ENCODE measurements around the gene RAD51D. TPM values are rescaled to one million over a fixed set of nuclear protein-coding genes. Genes with fewer than 3 reads are reported as not detected.
"Not testable (repeated sequence)": the region's sequence is repeated elsewhere in the genome, so short reads cannot be mapped to it uniquely, and the experiment has no call there.

RAD51D gene
- total RNA-seq, 1 donor from 2014 or later = 34.9 TPM

DNA sequence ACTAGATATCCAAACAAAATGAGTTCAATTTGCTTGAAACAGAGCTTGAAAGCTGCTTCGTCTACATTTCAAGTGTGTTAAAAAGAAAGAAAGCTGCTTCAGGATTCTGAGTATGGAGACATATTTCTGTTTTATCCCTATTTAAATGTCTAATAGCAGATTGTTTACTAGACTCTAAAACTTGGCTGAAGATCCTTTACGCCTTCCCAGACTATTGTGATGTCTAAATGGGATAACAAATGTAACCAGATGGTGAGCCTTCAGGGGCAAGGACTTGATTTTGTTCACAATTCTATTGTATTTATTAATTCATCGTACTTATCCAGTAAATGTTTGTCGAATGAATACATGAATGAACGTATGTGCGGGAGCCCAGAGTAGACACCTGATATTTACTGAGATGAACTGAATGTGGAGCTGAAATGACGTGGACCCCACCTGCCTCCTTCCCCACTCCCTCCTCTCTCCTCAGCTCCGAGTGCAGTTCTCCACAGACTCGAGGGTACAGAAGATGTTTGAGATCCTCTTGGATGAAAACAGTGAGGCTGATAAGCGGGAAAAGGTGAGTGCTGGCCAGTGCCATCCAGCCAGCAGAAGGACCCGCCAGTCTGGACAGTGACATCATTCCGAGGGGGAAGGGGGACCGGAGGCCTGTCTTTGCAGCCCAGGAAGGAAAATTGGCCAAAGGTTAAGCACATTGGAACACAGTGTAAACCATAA is 32.9 kb upstream of the RAD51D start:
- Mint-ChIP-seq H3K9me3 (no peaks in the 10 kb centered on the region), H3K27me3 (ENCODE audit: insufficient read depth) (peaks cover 14% of the 10 kb centered on the region), H3K4me3 (no peak overlapping the region), H3K4me1 (ENCODE audit: low read depth) (no peaks in the 10 kb centered on the region), H3K36me3 (ENCODE audit: low read depth) (no peaks in the 10 kb centered on the region), H3K27ac (no peak overlapping the region)
- intact Hi-C loops (cut with micrococcal nuclease) = no loop called here
- DNase-seq (ENCODE audit: low spot score) = no peak

DNA sequence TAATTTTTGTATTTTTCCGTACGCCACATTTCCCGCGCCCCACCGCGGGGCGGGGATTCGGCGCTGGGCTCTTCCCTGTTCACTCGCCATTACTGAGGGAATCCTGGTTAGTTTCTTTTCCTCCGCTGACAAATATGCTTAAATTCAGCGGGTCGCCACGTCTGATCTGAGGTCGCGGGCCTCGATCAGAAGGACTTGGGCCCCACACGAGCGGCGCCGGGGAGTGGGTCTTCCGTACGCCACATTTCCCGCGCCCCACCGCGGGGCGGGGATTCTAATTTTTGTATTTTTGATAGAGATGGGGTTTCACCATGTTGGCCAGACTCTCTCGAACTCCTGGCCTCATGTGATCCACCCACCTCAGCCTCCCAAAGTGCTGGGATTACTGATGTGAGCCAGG is 31.4 kb upstream of the RAD51D start:
- H3K27ac Mint-ChIP-seq; intact Hi-C loops (cut with micrococcal nuclease); H3K4me1 Mint-ChIP-seq (ENCODE audit: low read depth); H3K4me3 Mint-ChIP-seq; DNase-seq (ENCODE audit: low spot score); H3K36me3 Mint-ChIP-seq (ENCODE audit: low read depth); H3K9me3 Mint-ChIP-seq: not testable (repeated sequence)
- peaks cover 13% of the 10 kb centered on the region for H3K27me3 Mint-ChIP-seq (ENCODE audit: insufficient read depth)

DNA sequence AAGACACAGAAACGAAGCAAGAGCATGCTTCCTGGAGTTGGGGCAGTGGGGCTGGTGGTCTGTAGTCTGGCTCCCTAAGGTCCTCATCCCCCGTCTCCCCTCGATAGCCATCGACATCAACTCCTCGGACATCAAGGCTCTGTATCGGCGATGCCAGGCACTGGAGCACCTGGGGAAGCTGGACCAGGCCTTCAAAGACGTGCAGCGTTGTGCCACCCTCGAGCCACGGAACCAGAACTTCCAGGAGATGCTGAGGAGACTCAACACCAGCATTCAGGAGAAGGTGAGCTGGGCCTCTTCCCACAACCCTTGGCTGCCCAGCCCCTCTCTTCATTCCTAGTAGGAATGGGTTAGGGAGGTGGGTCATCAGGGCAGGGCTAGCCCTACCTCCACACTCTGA is 30.3 kb upstream of the RAD51D start:
- DNase-seq (ENCODE audit: low spot score) = no peak
- peaks cover 6% of the 10 kb centered on the region for H3K27me3 Mint-ChIP-seq (ENCODE audit: insufficient read depth)
- no peak overlapping the region for H3K27ac Mint-ChIP-seq
- no peak overlapping the region for H3K4me3 Mint-ChIP-seq
- H3K4me1 Mint-ChIP-seq (ENCODE audit: low read depth) = no peaks in the 10 kb centered on the region
- intact Hi-C loops (cut with micrococcal nuclease) = loop anchor here (10.0 kb wide), 1 partner anchor 285 kb away; the partner anchor contains the start of gene SLFN12
- H3K9me3 Mint-ChIP-seq = no peaks in the 10 kb centered on the region
- H3K36me3 Mint-ChIP-seq (ENCODE audit: low read depth) = no peaks in the 10 kb centered on the region

DNA sequence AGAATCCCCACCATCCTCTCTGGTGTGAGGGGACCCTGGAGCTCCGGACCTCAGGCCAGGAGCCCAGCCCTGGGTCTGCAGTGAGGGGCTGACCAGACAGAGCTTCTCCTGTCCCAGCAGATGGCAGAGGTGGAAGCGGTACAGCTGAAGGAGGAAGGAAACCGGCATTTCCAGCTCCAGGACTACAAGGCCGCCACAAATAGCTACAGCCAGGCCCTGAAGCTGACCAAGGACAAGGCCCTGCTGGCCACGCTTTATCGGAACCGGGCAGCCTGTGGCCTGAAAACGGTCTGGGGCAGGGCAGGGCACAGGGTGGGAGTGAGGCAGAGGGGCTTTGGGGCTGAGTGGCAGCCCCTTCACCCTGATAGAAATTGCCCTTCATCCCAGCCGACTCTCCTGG is 28.5 kb upstream of the RAD51D start:
- no peaks in the 10 kb centered on the region for H3K36me3 Mint-ChIP-seq (ENCODE audit: low read depth)
- intact Hi-C loops (cut with micrococcal nuclease) = loop anchor here (10.0 kb wide), 1 partner anchor 287 kb away; the partner anchor contains the start of gene SLFN12
- H3K4me3 Mint-ChIP-seq = no peak overlapping the region
- DNase-seq (ENCODE audit: low spot score) = no peak
- H3K9me3 Mint-ChIP-seq = no peaks in the 10 kb centered on the region
- H3K27me3 Mint-ChIP-seq (ENCODE audit: insufficient read depth) = peaks cover 4% of the 10 kb centered on the region
- no peaks in the 10 kb centered on the region for H3K4me1 Mint-ChIP-seq (ENCODE audit: low read depth)
- H3K27ac Mint-ChIP-seq = no peak overlapping the region

DNA sequence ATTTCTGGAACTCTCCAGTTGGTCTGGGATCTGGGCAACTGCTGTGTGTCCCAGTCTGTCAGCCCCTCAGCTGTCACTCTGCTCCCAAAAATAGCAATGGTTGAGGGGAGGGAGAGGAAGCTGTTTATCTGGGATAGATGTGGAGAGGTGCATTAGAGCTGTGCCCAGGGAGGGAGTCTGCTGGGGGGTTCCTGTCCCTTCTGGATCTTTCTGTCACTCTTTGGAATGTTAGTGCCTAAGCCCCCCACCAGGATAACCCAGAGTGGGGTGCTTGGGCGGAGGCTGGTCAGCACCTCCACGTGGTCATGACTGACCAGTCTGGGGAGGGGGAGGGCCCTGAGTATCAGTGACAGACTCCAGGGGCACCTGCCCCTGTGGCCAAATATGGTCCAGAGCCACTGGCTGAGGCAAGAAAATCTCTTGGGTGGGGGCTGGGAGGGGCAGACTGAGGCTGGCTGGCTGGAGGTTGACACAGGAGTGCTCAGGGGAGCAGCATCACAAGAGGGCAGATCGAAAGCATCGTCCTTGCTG is 27.8 kb upstream of the RAD51D start, which contains the start of gene UNC45B:
Gene UNC45B, plus strand, starts transcription at position 443 of the 531 bp plus-strand sequence. CDS start 447 bp downstream, outside the sequence.
- Mint-ChIP-seq H3K9me3 (no peaks in the 10 kb centered on the region), H3K36me3 (ENCODE audit: low read depth) (no peaks in the 10 kb centered on the region), H3K4me3 (no peak within 1 kb of the TSS), H3K27me3 (ENCODE audit: insufficient read depth) (peaks cover 3% of the 10 kb centered on the region), H3K27ac (no peak within 1 kb of the TSS), H3K4me1 (ENCODE audit: low read depth) (no peaks in the 10 kb centered on the region)
- intact Hi-C loops (cut with micrococcal nuclease) = loop anchor here (10.0 kb wide), 1 partner anchor 287 kb away; the partner anchor contains the start of gene SLFN12
- DNase-seq (ENCODE audit: low spot score) = no peak

DNA sequence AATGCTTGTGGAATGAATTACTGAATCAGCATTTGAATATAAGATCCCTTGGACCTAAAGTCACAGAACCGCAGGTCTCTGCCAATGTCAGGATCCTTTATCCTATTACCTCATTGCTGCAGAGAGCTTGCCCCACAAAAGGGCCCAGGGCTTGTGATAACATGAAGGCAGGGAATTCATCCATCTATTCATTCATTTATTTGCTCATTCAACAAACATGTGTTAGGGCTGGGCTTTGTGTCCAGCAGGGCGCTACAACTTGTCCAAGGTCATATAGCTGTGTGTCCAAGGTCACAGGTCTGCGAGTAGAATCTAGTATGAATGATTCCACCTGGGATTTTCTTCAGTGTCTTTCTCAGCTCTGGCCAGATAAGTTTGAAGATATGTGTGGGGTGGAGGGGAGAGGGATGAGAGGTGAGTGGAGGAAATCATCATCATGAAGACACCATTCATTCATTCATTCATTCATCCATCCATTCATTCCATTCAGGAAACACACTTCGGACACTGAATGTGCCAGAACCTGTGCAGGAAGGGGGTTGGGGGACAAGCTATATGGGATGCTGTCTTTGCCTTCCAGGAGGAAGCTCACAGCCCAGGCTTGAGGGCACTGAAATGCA is 26.7 kb upstream of the RAD51D start:
- H3K9me3 Mint-ChIP-seq = no peaks in the 10 kb centered on the region
- no peaks in the 10 kb centered on the region for H3K27me3 Mint-ChIP-seq (ENCODE audit: insufficient read depth)
- H3K4me1 Mint-ChIP-seq (ENCODE audit: low read depth) = no peaks in the 10 kb centered on the region
- no peak overlapping the region for H3K4me3 Mint-ChIP-seq
- DNase-seq (ENCODE audit: low spot score) = no peak
- peaks cover 1% of the 10 kb centered on the region for H3K36me3 Mint-ChIP-seq (ENCODE audit: low read depth)
- H3K27ac Mint-ChIP-seq = no peak overlapping the region
- intact Hi-C loops (cut with micrococcal nuclease) = loop anchor here (10.0 kb wide), 1 partner anchor 288 kb away; the partner anchor contains the start of gene SLFN12

DNA sequence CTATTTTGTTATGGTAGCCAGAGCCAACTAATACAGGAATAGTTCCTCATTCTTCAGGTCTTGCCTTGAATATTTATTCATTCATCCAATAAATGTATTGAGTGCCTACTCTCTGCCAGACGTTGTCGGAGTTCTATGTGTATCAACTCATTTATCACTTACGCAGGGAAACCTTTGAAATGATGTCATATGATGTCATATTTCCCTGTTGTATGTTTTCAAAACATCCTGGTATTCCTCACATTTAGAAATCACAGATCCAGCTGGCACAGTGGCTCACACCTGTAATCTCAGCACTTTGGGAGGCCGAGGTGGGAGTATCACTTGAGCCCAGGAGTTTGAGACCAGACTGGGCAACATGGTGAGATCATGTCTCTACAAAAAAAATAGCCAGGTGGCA is 25.2 kb upstream of the RAD51D start:
- peaks cover 1% of the 10 kb centered on the region for H3K36me3 Mint-ChIP-seq (ENCODE audit: low read depth)
- intact Hi-C loops (cut with micrococcal nuclease) = loop anchor here (5.0 to 10.0 kb wide), 3 partner anchors 67 to 432 kb away; partner anchors contain the start of genes PEX12 and SLFN12

DNA sequence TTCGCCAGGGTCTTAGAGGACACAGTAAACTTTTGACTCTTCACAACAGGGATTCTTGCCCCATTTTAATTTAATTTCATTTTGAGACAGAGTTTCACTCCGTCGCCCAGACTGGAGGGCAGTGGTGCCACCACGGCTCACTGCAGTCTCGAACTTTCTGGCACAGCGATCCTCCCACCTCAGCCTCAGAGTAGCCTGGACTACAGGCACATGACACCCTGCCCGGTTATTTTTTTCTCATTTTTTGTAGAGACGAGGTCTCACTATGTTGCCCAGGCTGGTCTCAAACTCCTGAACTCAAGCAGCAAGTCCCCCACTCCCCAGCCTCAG is 22.8 kb upstream of the RAD51D start:
- H3K36me3 Mint-ChIP-seq (ENCODE audit: low read depth) = peaks cover 8% of the 10 kb centered on the region
- H3K27me3 Mint-ChIP-seq (ENCODE audit: insufficient read depth) = no peaks in the 10 kb centered on the region
- no peak for DNase-seq (ENCODE audit: low spot score)
- H3K9me3 Mint-ChIP-seq = no peaks in the 10 kb centered on the region
- H3K27ac Mint-ChIP-seq = peak overlapping the region; percentile 80
- no peaks in the 10 kb centered on the region for H3K4me1 Mint-ChIP-seq (ENCODE audit: low read depth)
- intact Hi-C loops (cut with micrococcal nuclease) = loop anchor here (1.0 to 10.0 kb wide), 8 partner anchors 53 to 605 kb away; partner anchors contain the start of genes PEX12, SLFN12 and SLFN12L
- peak overlapping the region; percentile 86 for H3K4me3 Mint-ChIP-seq

More for the DNA sequence above, 25.2 kb upstream of the RAD51D start:
- H3K9me3 Mint-ChIP-seq = no peaks in the 10 kb centered on the region
- H3K27me3 Mint-ChIP-seq (ENCODE audit: insufficient read depth) = no peaks in the 10 kb centered on the region
- no peaks in the 10 kb centered on the region for H3K4me1 Mint-ChIP-seq (ENCODE audit: low read depth)
- H3K27ac Mint-ChIP-seq = no peak overlapping the region
- no peak for DNase-seq (ENCODE audit: low spot score)
- no peak overlapping the region for H3K4me3 Mint-ChIP-seq

DNA sequence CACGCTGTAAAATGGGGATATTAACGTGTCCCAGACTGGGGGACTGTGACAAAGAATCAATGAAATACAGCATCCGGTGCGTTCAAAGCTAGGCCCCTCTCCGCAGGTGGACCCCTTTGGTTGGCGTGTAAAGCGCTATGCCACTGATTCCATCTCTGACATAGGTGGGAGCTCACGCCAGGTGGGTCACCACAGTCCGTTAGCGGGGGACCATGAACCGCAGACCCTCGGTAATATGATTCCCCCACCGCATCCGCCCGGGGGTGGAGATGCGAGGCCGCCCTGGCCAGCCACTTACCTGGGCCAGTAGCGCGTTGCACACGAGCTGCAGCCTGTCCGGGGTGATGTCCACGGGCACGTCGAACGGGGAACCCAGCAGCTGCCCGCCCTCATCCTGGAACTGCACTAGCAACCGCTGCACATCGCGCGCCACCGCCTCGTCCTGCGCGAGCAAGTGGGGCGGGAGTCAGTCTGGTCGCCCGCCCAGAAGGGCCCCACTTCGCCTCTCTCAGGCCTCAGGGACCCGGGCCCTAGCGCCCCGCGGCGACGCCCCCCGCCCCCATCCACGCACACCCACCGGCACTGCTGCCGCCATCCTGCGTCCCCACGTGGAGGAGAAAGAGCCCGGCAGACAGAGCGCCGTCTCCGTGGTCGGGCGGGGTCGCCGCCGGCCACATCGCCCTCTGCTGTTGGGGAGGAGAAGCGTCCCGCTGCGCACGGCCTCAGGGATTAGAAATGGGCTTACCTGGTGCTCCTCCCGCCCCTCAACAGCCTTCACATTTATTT is 22.2 kb upstream of the RAD51D start, which contains the start of gene NLE1:
Gene NLE1, minus strand, starts transcription at position 623 of the 786 bp plus-strand sequence. Its CDS starts 28 bp downstream, at position 595.
- intact Hi-C loops (cut with micrococcal nuclease) = loop anchor here (1.0 to 10.0 kb wide), 8 partner anchors 53 to 605 kb away; partner anchors contain the start of genes PEX12, SLFN12 and SLFN12L
- H3K9me3 Mint-ChIP-seq = no peaks in the 10 kb centered on the region
- DNase-seq (ENCODE audit: low spot score) = peak; percentile 85
- no peaks in the 10 kb centered on the region for H3K4me1 Mint-ChIP-seq (ENCODE audit: low read depth)
- peaks cover 12% of the 10 kb centered on the region for H3K36me3 Mint-ChIP-seq (ENCODE audit: low read depth)
- H3K27me3 Mint-ChIP-seq (ENCODE audit: insufficient read depth) = no peaks in the 10 kb centered on the region
- H3K27ac Mint-ChIP-seq = peak within 1 kb of the TSS; percentile 80
- H3K4me3 Mint-ChIP-seq = peak within 1 kb of the TSS; percentile 86

DNA sequence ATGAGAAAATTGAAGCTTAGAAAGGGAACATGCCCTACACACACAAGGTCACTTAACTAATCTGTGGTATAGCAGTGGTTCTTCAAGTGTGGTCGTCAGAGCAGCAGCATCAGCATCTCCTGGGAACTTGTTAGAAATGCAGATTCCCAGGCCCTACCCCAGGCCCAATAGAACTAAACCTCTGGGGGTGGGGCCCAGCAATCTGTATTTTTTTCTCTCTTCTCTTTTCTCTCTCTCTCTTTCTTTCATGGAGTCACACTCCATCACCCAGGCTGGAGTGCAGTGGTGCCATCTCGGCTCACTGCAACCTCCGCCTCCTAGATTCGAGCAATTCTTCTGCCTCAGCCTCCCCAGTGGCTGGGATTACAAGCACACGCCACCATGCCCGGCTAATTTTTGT is 18.6 kb upstream of the RAD51D start:
- no peak for DNase-seq (ENCODE audit: low spot score)
- Mint-ChIP-seq H3K4me3 (no peak overlapping the region), H3K27ac (no peak overlapping the region), H3K27me3 (ENCODE audit: insufficient read depth) (no peaks in the 10 kb centered on the region), H3K9me3 (no peaks in the 10 kb centered on the region), H3K36me3 (ENCODE audit: low read depth) (peaks cover 45% of the 10 kb centered on the region), H3K4me1 (ENCODE audit: low read depth) (peaks cover 5% of the 10 kb centered on the region)
- intact Hi-C loops (cut with micrococcal nuclease) = no loop called here

DNA sequence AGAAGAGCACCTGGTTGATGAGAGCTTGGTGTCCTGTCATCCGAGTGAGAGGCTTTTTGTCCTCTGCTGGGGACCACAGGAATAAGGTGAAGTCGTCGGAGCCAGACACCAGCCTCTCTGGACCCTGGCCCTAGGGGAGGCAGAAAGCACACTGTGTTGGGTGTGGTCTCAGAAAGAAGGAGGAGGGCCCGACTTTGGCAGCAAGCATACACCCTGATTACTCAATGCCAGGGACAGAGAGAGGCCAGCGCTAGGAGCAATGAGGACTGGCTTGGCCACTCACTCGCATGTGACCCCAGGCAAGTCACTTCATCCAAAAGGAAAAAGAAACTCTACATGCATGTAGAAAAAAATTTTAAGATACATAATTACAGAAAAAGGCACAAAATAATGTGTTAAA is 15.7 kb upstream of the RAD51D start:
- no peak overlapping the region for H3K4me3 Mint-ChIP-seq
- intact Hi-C loops (cut with micrococcal nuclease) = no loop called here
- H3K9me3 Mint-ChIP-seq = no peaks in the 10 kb centered on the region
- no peaks in the 10 kb centered on the region for H3K27me3 Mint-ChIP-seq (ENCODE audit: insufficient read depth)
- no peak for DNase-seq (ENCODE audit: low spot score)
- H3K4me1 Mint-ChIP-seq (ENCODE audit: low read depth) = peaks cover 5% of the 10 kb centered on the region
- peaks cover 65% of the 10 kb centered on the region for H3K36me3 Mint-ChIP-seq (ENCODE audit: low read depth)
- no peak overlapping the region for H3K27ac Mint-ChIP-seq

DNA sequence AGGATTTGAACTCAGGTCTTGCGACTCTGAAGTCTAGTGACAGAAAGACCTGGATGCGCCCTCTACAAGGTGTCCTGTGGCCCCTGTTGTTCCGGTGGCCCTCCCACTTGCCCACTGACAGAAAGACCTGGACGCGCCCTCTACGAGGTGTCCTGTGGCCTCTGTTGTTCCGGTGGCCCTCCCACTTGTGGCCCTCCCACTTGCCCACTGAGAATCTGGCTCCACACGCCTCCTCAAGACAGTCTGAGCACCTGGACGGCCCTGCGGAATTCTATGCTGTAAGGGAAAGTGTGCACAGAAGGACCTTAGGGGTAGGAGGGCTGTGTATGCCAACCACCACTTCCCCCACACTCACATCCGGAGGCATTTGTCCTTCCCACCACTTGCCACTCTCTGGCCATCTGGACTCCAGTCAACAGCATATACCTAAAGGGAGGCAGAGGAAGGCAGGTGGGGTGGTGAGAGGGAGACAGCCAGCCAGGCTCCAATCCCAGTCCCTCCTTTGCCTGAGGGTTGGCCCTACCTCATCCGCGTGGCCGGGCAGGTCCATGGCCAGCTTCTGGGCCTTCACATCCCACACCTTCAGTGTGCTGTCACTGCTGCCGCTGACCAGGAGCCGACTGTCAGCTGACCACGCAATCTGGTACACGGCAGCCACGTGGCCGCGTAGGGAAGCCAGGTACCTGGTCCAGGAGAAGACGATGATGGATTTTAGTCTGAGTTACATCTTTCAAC is 13.3 kb upstream of the RAD51D start:
- intact Hi-C loops (cut with micrococcal nuclease) = no loop called here
- Mint-ChIP-seq H3K27me3 (ENCODE audit: insufficient read depth) (no peaks in the 10 kb centered on the region), H3K36me3 (ENCODE audit: low read depth) (peaks cover 58% of the 10 kb centered on the region), H3K4me1 (ENCODE audit: low read depth) (peaks cover 11% of the 10 kb centered on the region), H3K9me3 (no peaks in the 10 kb centered on the region), H3K4me3 (no peak overlapping the region), H3K27ac (no peak overlapping the region)
- no peak for DNase-seq (ENCODE audit: low spot score)
